Esophagus squamous epithelium (tissue), 4 donors: ENCODE results near the gene FRK.

Source experiments
- CTCF ChIP-seq, 6 experiments: fragments of 450-650 bp in 4 of 6; fragments of 200-600 bp in 2 of 6; sonication (generic) in 2 of 6; IDR thresholded peaks; one replicate each; pipeline ENCODE4 v1.5.1; 2016 to 2019; ENCODE audit warnings: antibody characterized with exemption in 6 of 6, mild to moderate bottlenecking in 4 of 6, moderate library complexity in 4 of 6
- POLR2A ChIP-seq, 4 donors: fragments of 450-650 bp; IDR thresholded peaks; one replicate each; pipeline ENCODE4 v1.6.1; 2017; ENCODE audit warnings: antibody characterized with exemption in 4 of 4, mild to moderate bottlenecking in 4 of 4, moderate library complexity in 3 of 4

GRCh38 chr6:115909923-115910546, 150.7 kb downstream of the FRK start:
- TF ChIP-seq CTCF (IDR thresholded peaks at IDR 0.05) = no peak
- TF ChIP-seq POLR2A (IDR thresholded peaks at IDR 0.05) = no peak
